HepG2 (cell line): ENCODE measurements around the gene C1QBP. TPM values are rescaled to one million over a fixed set of nuclear protein-coding genes. Genes with fewer than 3 reads are reported as not detected.

Source experiments
- BORCS8-MEF2B ChIP-seq: sonication (generic); formaldehyde crosslinking; IDR thresholded peaks from 2 replicates; pipeline ENCODE4 v1.8.0; 2022; ENCODE audit warnings: mild to moderate bottlenecking, missing genetic modification reagents
- HMGXB3 ChIP-seq: sonication (generic); formaldehyde crosslinking; IDR thresholded peaks from 2 replicates; pipeline ENCODE4 v1.4.0; 2020; ENCODE audit warnings: missing genetic modification reagents, borderline replicate concordance
- MBD4 ChIP-seq: IDR thresholded peaks from 2 replicates; pipeline ENCODE4 v1.6.1; 2012; ENCODE audit warnings: low read length, inconsistent platforms, borderline replicate concordance
- NFYB ChIP-seq: sonication (generic); formaldehyde crosslinking; IDR thresholded peaks from 2 replicates; pipeline ENCODE4 v1.4.0; 2020; ENCODE audit warnings: missing genetic modification reagents
- SATB2 ChIP-seq: sonication (generic); formaldehyde crosslinking; IDR thresholded peaks from 2 replicates; pipeline ENCODE4 v1.5.0; 2020; ENCODE audit warnings: missing genetic modification reagents
- SOX5 ChIP-seq: IDR thresholded peaks from 2 replicates; pipeline ENCODE4 v1.6.1; 2016; ENCODE audit warnings: borderline replicate concordance
- TERF1 ChIP-seq: sonication (generic); formaldehyde crosslinking; IDR thresholded peaks from 2 replicates; pipeline ENCODE4 v1.8.0; 2022; ENCODE audit warnings: mild to moderate bottlenecking, missing genetic modification reagents, moderate library complexity
- U2AF2 ChIP-seq: fragments of 200-400 bp; formaldehyde crosslinking; IDR thresholded peaks from 2 replicates; pipeline ENCODE4 v1.6.1; 2017; ENCODE audit warnings: low read depth, mild to moderate bottlenecking, low read length
- UBTF ChIP-seq: sonication (generic); formaldehyde crosslinking; IDR thresholded peaks from 2 replicates; pipeline ENCODE4 v1.4.0; 2020; ENCODE audit warnings: mild to moderate bottlenecking, missing genetic modification reagents
- YEATS4 ChIP-seq: sonication (generic); formaldehyde crosslinking; IDR thresholded peaks from 2 replicates; pipeline ENCODE4 v1.4.0; 2020; ENCODE audit warnings: missing genetic modification reagents, borderline replicate concordance
- ZBTB33 ChIP-seq: sonication (generic); formaldehyde crosslinking; IDR thresholded peaks from 2 replicates; pipeline ENCODE4 v1.4.0; 2020; ENCODE audit warnings: missing genetic modification reagents
- ZFY ChIP-seq: sonication (generic); formaldehyde crosslinking; IDR thresholded peaks from 2 replicates; pipeline ENCODE4 v1.4.0; 2020; ENCODE audit warnings: missing genetic modification reagents
- ZNF350 ChIP-seq: sonication (generic); formaldehyde crosslinking; IDR thresholded peaks from 2 replicates; pipeline ENCODE4 v1.4.0; 2020; ENCODE audit warnings: mild to moderate bottlenecking, low read depth, missing genetic modification reagents, borderline replicate concordance
- ZNF687 ChIP-seq: sonication (generic); formaldehyde crosslinking; IDR thresholded peaks from 2 replicates; pipeline ENCODE4 v1.5.1; 2020; ENCODE audit warnings: mild to moderate bottlenecking, missing genetic modification reagents, moderate library complexity
- ZSCAN29 ChIP-seq: sonication (generic); formaldehyde crosslinking; conservative IDR thresholded peaks from 2 replicates; pipeline ENCODE4 v1.4.0; 2020; ENCODE audit warnings: mild to moderate bottlenecking, missing genetic modification reagents
- polyA plus RNA-seq, 8 experiments: library from polyadenylated mRNA; depleted of rRNA in 3 of 8; stranded (reverse) in 7 of 8; unstranded in 1 of 8; fragments of >200 nt; fragmentation: Illumina TruSeq in 4 of 8; extraction: Trizol in 4 of 8; gene quantifications; 2 replicates each; pipeline versions ENCODE4 v1.2.1 to v1.2.3, GENCODE V29; 2011 to 2016; ENCODE audit warnings: low read depth in 4 of 8, missing spikeins in 1 of 8, mixed read lengths in 1 of 8; ENCODE audit not compliant: insufficient read depth in 1 of 8
- total RNA-seq, 5 experiments: library from RNA; depleted of rRNA; stranded (reverse); fragments of >200 nt; fragmentation: Illumina TruSeq; extraction: Trizol; gene quantifications; 2 replicates each; pipeline ENCODE4 v1.2.3, GENCODE V29; 2016; ENCODE audit warnings: low read depth in 1 of 5

Gene C1QBP
- total and polyA plus RNA-seq, 2 of the 13 experiments (the other 11 are each of a cell fraction or from before 2014, with no cell fraction given), result 219 to 680 TPM

GRCh38 chr17:5419356-5419958, 19.5 kb downstream of the C1QBP start, which contains the start of gene NUP88 (continued):
- TF ChIP-seq ZFY, result peak; percentile 78
- TF ChIP-seq ZSCAN29, result no peak
- peak; percentile 67 for TF ChIP-seq BORCS8-MEF2B (CRISPR knock-in tag)
- peak; percentile 81 for TF ChIP-seq UBTF
- TF ChIP-seq ZNF687 (CRISPR knock-in tag), result no peak
- TF ChIP-seq NFYB (CRISPR knock-in tag), result peak; percentile 95
- no peak for TF ChIP-seq SATB2 (CRISPR knock-in tag)
- peak; percentile 60; the same call in 1 of the 2 replicates for TF ChIP-seq ZNF350
- TF ChIP-seq TERF1 (CRISPR knock-in tag), result no peak
- TF ChIP-seq MBD4, result no peak
- TF ChIP-seq YEATS4 (CRISPR knock-in tag), result peak; percentile 54; the same call in 1 of the 2 replicates
- peak; percentile 19; the same call in 1 of the 2 replicates for TF ChIP-seq HMGXB3 (CRISPR knock-in tag)
- no peak for TF ChIP-seq ZBTB33 (CRISPR knock-in tag)
- TF ChIP-seq U2AF2, result no peak
- TF ChIP-seq SOX5 (CRISPR knock-in tag), result no peak
